Brain microvascular endothelial cell (primary cell): ENCODE results near the gene MKRN2OS.

Source experiments
- DNase-seq: peaks from one replicate; pipeline ENCODE4 v3.0.0-alpha.2; 2020
- H3K27ac ChIP-seq: fragments of 250-450 bp; sonication (Bioruptor Pico); 2 replicates; pipeline ENCODE4 v1.5.1; 2020; ENCODE audit warnings: mild to moderate bottlenecking, moderate library complexity
- H3K27me3 ChIP-seq: fragments of 250-450 bp; sonication (Bioruptor Pico); replicated peaks from 2 replicates; pipeline ENCODE4 v1.5.1; 2020; ENCODE audit warnings: mild to moderate bottlenecking
- H3K36me3 ChIP-seq: fragments of 250-450 bp; sonication (Bioruptor Pico); replicated peaks from 2 replicates; pipeline ENCODE4 v1.5.1; 2020; ENCODE audit warnings: mild to moderate bottlenecking
- H3K4me3 ChIP-seq: 2 replicates; pipeline ENCODE4 v1.5.1; 2011; ENCODE audit warnings: low read depth, mild to moderate bottlenecking, control low read depth, low read length, moderate library complexity
- CTCF ChIP-seq: IDR thresholded peaks from 2 replicates; pipeline ENCODE4 v1.5.1; 2011; ENCODE audit warnings: low read depth, mild to moderate bottlenecking, moderate library complexity, low read length, control low read depth, inconsistent platforms; ENCODE audit errors: missing control alignments
- in situ Hi-C: cut with HindIII; loops from 2 replicates; pipeline ENCODE4 v1.10.0; 2017; ENCODE audit warnings: low sequenced_read_pairs, low pct_ligation_motif_present

Gene MKRN2OS

GRCh38 chr3:12588039-12589009 is 43.0 kb upstream of the MKRN2OS start:
- no peak for TF ChIP-seq CTCF
- H3K4me3 ChIP-seq, result no peak overlapping the region
- peaks cover 61% of the 10 kb centered on the region for H3K36me3 ChIP-seq
- in situ Hi-C loops, result no loop called here
- H3K27ac ChIP-seq, result no peak overlapping the region
- no peak for DNase-seq
- no peaks in the 10 kb centered on the region for H3K27me3 ChIP-seq

GRCh38 chr3:12586403-12586802 is 41.1 kb upstream of the MKRN2OS start:
- no peak for DNase-seq
- TF ChIP-seq CTCF, result no peak
- no peak overlapping the region for H3K27ac ChIP-seq
- H3K27me3 ChIP-seq, result no peaks in the 10 kb centered on the region
- H3K36me3 ChIP-seq, result peaks cover 77% of the 10 kb centered on the region
- in situ Hi-C loops, result no loop called here
- no peak overlapping the region for H3K4me3 ChIP-seq

- Histone ChIP-seq H3K27ac (no peak overlapping the region), H3K27me3 (no peaks in the 10 kb centered on the region), H3K4me3 (no peak overlapping the region), H3K36me3 (peaks cover 77% of the 10 kb centered on the region)
- DNase-seq, result no peak
- in situ Hi-C loops, result no loop called here
- TF ChIP-seq CTCF, result no peak
These were observed 40.7 kb upstream of the MKRN2OS start for GRCh38 chr3:12585970-12586369.

- H3K4me3 ChIP-seq, result no peak overlapping the region
- no peak overlapping the region for H3K27ac ChIP-seq
- no peaks in the 10 kb centered on the region for H3K27me3 ChIP-seq
- no peak for TF ChIP-seq CTCF
- DNase-seq, result no peak
- H3K36me3 ChIP-seq, result peaks cover 74% of the 10 kb centered on the region
- in situ Hi-C loops, result no loop called here
These were observed 39.9 kb upstream of the MKRN2OS start for GRCh38 chr3:12585181-12585580.

GRCh38 chr3:12584083-12584482 is 38.8 kb upstream of the MKRN2OS start:
- peaks cover 75% of the 10 kb centered on the region for H3K36me3 ChIP-seq
- H3K27me3 ChIP-seq, result no peaks in the 10 kb centered on the region
- H3K4me3 ChIP-seq, result no peak overlapping the region
- in situ Hi-C loops, result no loop called here
- no peak for TF ChIP-seq CTCF
- H3K27ac ChIP-seq, result no peak overlapping the region
- no peak for DNase-seq
